Activated naive CD8-positive, alpha-beta T cell treated with anti-CD3 and anti-CD28 coated beads, Interleukin-2, amount 10 ng/mL, durations not matched to agents 7 days and 5 days (primary cell): ENCODE measurements around the gene P3H3. TPM values are rescaled to one million over a fixed set of nuclear protein-coding genes. Genes with fewer than 3 reads are reported as not detected.

Source experiments
- ATAC-seq: fragments of 150-1000 bp; cut with Tn5 transposase; one replicate; pipeline ENCODE4 v1.10.0; 2021; ENCODE audit warnings: low read depth, moderate library complexity
- POLR2A ChIA-PET: fragments of 350-600 bp; sonication (Branson Sonifier 250); formaldehyde crosslinking; loops from one replicate; lab custom pipeline; 2021; ENCODE audit warnings: antibody characterized with exemption; lab: Charles Lee
- DNase-seq: peaks from one replicate; pipeline ENCODE4 v3.0.0; 2021
- H3K27ac Mint-ChIP-seq: one replicate; pipeline ENCODE4 v1.8.0; 2022; ENCODE audit warnings: mild to moderate bottlenecking, mixed read lengths
- H3K27me3 Mint-ChIP-seq: one replicate; pipeline ENCODE4 v1.8.0; 2022; ENCODE audit warnings: mild to moderate bottlenecking, moderate library complexity, mixed read lengths
- H3K36me3 Mint-ChIP-seq: one replicate; pipeline ENCODE4 v1.8.0; 2021; ENCODE audit warnings: mild to moderate bottlenecking, mixed read lengths
- H3K4me1 Mint-ChIP-seq: one replicate; pipeline ENCODE4 v1.8.0; 2021; ENCODE audit warnings: mixed read lengths
- H3K4me3 Mint-ChIP-seq: one replicate; pipeline ENCODE4 v1.8.0; 2022; ENCODE audit warnings: mild to moderate bottlenecking, moderate library complexity, mixed read lengths
- H3K9me3 Mint-ChIP-seq: one replicate; pipeline ENCODE4 v1.8.0; 2021; ENCODE audit warnings: mixed read lengths
- total RNA-seq, 2 experiments: library from RNA; stranded (reverse); gene quantifications; one replicate each; pipeline ENCODE4 v1.2.3, GENCODE V29; 2021

Gene P3H3
- total RNA-seq, 2 experiments from 2014 or later, result 6.3 to 7.0 TPM

- ATAC-seq, result no peak
- peaks cover 8% of the 10 kb centered on the region for H3K27me3 Mint-ChIP-seq
- no peaks in the 10 kb centered on the region for H3K9me3 Mint-ChIP-seq
- no peak for DNase-seq
- no peaks in the 10 kb centered on the region for H3K36me3 Mint-ChIP-seq
- H3K4me1 Mint-ChIP-seq, result peaks cover 26% of the 10 kb centered on the region
- POLR2A ChIA-PET, result interaction anchor here (1.8 kb wide), 1 partner anchor 35 kb away, joined by 5 read pairs; the partner anchor contains the start of gene MLF2
- no peak overlapping the region for H3K4me3 Mint-ChIP-seq
- no peak overlapping the region for H3K27ac Mint-ChIP-seq
These were observed 40.9 kb upstream of the P3H3 start for GRCh38 chr12:6787309-6787708.

- peak within 1 kb of the TSS; percentile 63 for H3K27ac Mint-ChIP-seq
- no peaks in the 10 kb centered on the region for H3K36me3 Mint-ChIP-seq
- DNase-seq (no peak), ATAC-seq (no peak)
- H3K4me3 Mint-ChIP-seq, result no peak within 1 kb of the TSS
- H3K9me3 Mint-ChIP-seq, result no peaks in the 10 kb centered on the region
- peaks cover 39% of the 10 kb centered on the region for H3K4me1 Mint-ChIP-seq
- POLR2A ChIA-PET, result interaction anchor here (0.7 to 1.3 kb wide), 3 partner anchors 16 to 65 kb away, joined by 3 to 6 read pairs (median 4); partner anchors contain the start of gene COPS7A
- peaks cover 11% of the 10 kb centered on the region for H3K27me3 Mint-ChIP-seq
These were observed 39.0 kb upstream of the P3H3 start, which contains the start of gene CD4 for GRCh38 chr12:6788972-6789924. Gene CD4, plus strand, starts transcription at chr12:6789528. Its CDS starts 10,611 bp downstream, at chr12:6800139.

GRCh38 chr12:6790496-6791150 lies 37.6 kb upstream of the P3H3 start:
- Mint-ChIP-seq H3K36me3 (no peaks in the 10 kb centered on the region), H3K27me3 (peaks cover 24% of the 10 kb centered on the region), H3K9me3 (no peaks in the 10 kb centered on the region), H3K4me1 (peaks cover 39% of the 10 kb centered on the region), H3K4me3 (no peak overlapping the region), H3K27ac (no peak overlapping the region)
- POLR2A ChIA-PET, result interaction anchor here (2.3 kb wide), 1 partner anchor 37 kb away, joined by 11 read pairs; the partner anchor contains the start of gene MLF2
- DNase-seq (no peak), ATAC-seq (no peak)

- peaks cover 37% of the 10 kb centered on the region for H3K27me3 Mint-ChIP-seq
- H3K27ac Mint-ChIP-seq, result peak overlapping the region; percentile 30
- no peaks in the 10 kb centered on the region for H3K9me3 Mint-ChIP-seq
- peak overlapping the region; percentile 58 for H3K4me3 Mint-ChIP-seq
- DNase-seq (no peak), ATAC-seq (peak; percentile 5)
- no peaks in the 10 kb centered on the region for H3K36me3 Mint-ChIP-seq
- H3K4me1 Mint-ChIP-seq, result peaks cover 30% of the 10 kb centered on the region
- POLR2A ChIA-PET, result interaction anchor here (0.8 to 2.3 kb wide), 6 partner anchors 17 to 103 kb away, joined by 3 to 11 read pairs (median 4); partner anchors contain the start of genes COPS7A, MLF2, USP5 and ZNF384
These were observed 36.2 kb upstream of the P3H3 start for GRCh38 chr12:6791931-6792520.

- DNase-seq (peak; percentile 57), ATAC-seq (peak; percentile 94)
- peak overlapping the region; percentile 58 for H3K4me3 Mint-ChIP-seq
- H3K36me3 Mint-ChIP-seq, result no peaks in the 10 kb centered on the region
- H3K27me3 Mint-ChIP-seq, result peaks cover 41% of the 10 kb centered on the region
- peaks cover 28% of the 10 kb centered on the region for H3K4me1 Mint-ChIP-seq
- POLR2A ChIA-PET, result interaction anchor here (0.5 to 2.3 kb wide), 7 partner anchors 18 to 151 kb away, joined by 3 to 11 read pairs (median 4); partner anchors contain the start of genes C12orf57, COPS7A, MLF2 and RNU7-1
- H3K9me3 Mint-ChIP-seq, result no peaks in the 10 kb centered on the region
- peak overlapping the region; percentile 44 for H3K27ac Mint-ChIP-seq
These were observed 35.5 kb upstream of the P3H3 start for GRCh38 chr12:6792522-6793201.

- ATAC-seq (no peak), DNase-seq (no peak)
- no peak overlapping the region for H3K4me3 Mint-ChIP-seq
- H3K9me3 Mint-ChIP-seq, result no peaks in the 10 kb centered on the region
- H3K27me3 Mint-ChIP-seq, result peaks cover 45% of the 10 kb centered on the region
- H3K27ac Mint-ChIP-seq, result no peak overlapping the region
- H3K4me1 Mint-ChIP-seq, result peaks cover 22% of the 10 kb centered on the region
- H3K36me3 Mint-ChIP-seq, result no peaks in the 10 kb centered on the region
- POLR2A ChIA-PET, result no interaction called here
These were observed 33.1 kb upstream of the P3H3 start for GRCh38 chr12:6795088-6795487.

- Mint-ChIP-seq H3K27me3 (peaks cover 45% of the 10 kb centered on the region), H3K9me3 (no peaks in the 10 kb centered on the region), H3K27ac (no peak overlapping the region), H3K4me1 (peaks cover 22% of the 10 kb centered on the region), H3K4me3 (no peak overlapping the region), H3K36me3 (no peaks in the 10 kb centered on the region)
- ATAC-seq (no peak), DNase-seq (no peak)
- POLR2A ChIA-PET, result no interaction called here
These were observed 31.6 kb upstream of the P3H3 start for GRCh38 chr12:6796576-6796975.

GRCh38 chr12:6799147-6799546 lies 29.1 kb upstream of the P3H3 start:
- ATAC-seq, result no peak
- Mint-ChIP-seq H3K4me1 (peaks cover 3% of the 10 kb centered on the region), H3K27ac (no peak overlapping the region)

GRCh38 chr12:6807170-6807569 lies 21.0 kb upstream of the P3H3 start:
- POLR2A ChIA-PET, result interaction anchor here (0.7 kb wide), 1 partner anchor 53 kb away, joined by 8 read pairs; no protein-coding TSS in a partner anchor
- no peak for DNase-seq

More at GRCh38 chr12:6799147-6799546, 29.1 kb upstream of the P3H3 start:
- no peak overlapping the region for H3K4me3 Mint-ChIP-seq
- DNase-seq, result no peak
- no peaks in the 10 kb centered on the region for H3K36me3 Mint-ChIP-seq
- H3K27me3 Mint-ChIP-seq, result peaks cover 41% of the 10 kb centered on the region
- POLR2A ChIA-PET, result no interaction called here
- no peaks in the 10 kb centered on the region for H3K9me3 Mint-ChIP-seq

GRCh38 chr12:6809056-6809455 lies 19.2 kb upstream of the P3H3 start:
- H3K4me1 Mint-ChIP-seq, result no peaks in the 10 kb centered on the region
- POLR2A ChIA-PET, result interaction anchor here (1.2 kb wide), 1 partner anchor 16 kb away, joined by 3 read pairs; no protein-coding TSS in a partner anchor
- H3K27me3 Mint-ChIP-seq, result peaks cover 38% of the 10 kb centered on the region
- H3K9me3 Mint-ChIP-seq, result no peaks in the 10 kb centered on the region
- DNase-seq (no peak), ATAC-seq (no peak)
- no peaks in the 10 kb centered on the region for H3K36me3 Mint-ChIP-seq
- H3K4me3 Mint-ChIP-seq, result no peak overlapping the region
- H3K27ac Mint-ChIP-seq, result no peak overlapping the region

More at GRCh38 chr12:6807170-6807569, 21.0 kb upstream of the P3H3 start:
- no peak for ATAC-seq
- Mint-ChIP-seq H3K4me3 (no peak overlapping the region), H3K9me3 (no peaks in the 10 kb centered on the region), H3K36me3 (no peaks in the 10 kb centered on the region), H3K27ac (no peak overlapping the region), H3K4me1 (no peaks in the 10 kb centered on the region), H3K27me3 (peaks cover 29% of the 10 kb centered on the region)

GRCh38 chr12:6810758-6811157 lies 17.4 kb upstream of the P3H3 start:
- POLR2A ChIA-PET, result interaction anchor here (0.6 to 0.7 kb wide), 2 partner anchors 65 to 246 kb away, joined by 3 read pairs; no protein-coding TSS in a partner anchor
- ATAC-seq (no peak), DNase-seq (no peak)
- Mint-ChIP-seq H3K4me3 (no peak overlapping the region), H3K9me3 (no peaks in the 10 kb centered on the region), H3K36me3 (no peaks in the 10 kb centered on the region), H3K27me3 (peaks cover 37% of the 10 kb centered on the region), H3K4me1 (no peaks in the 10 kb centered on the region), H3K27ac (no peak overlapping the region)

- no peak for ATAC-seq
- POLR2A ChIA-PET, result interaction anchor here (0.7 kb wide), 2 partner anchors 128 to 181 kb away, joined by 6 to 7 read pairs; no protein-coding TSS in a partner anchor
These were observed 14.8 kb upstream of the P3H3 start for GRCh38 chr12:6813363-6813762.

More at GRCh38 chr12:6813363-6813762, 14.8 kb upstream of the P3H3 start:
- Mint-ChIP-seq H3K27ac (no peak overlapping the region), H3K9me3 (no peaks in the 10 kb centered on the region), H3K36me3 (no peaks in the 10 kb centered on the region), H3K4me1 (no peaks in the 10 kb centered on the region), H3K27me3 (peaks cover 33% of the 10 kb centered on the region), H3K4me3 (no peak overlapping the region)
- no peak for DNase-seq
